GM12875 (cell line): ENCODE data around the gene UBE2I.
"Not testable (repeated sequence)": the region's sequence is repeated elsewhere in the genome, so short reads cannot be mapped to it uniquely, and the experiment has no call there.

ENCODE experiments used
- H3K4me3 ChIP-seq: one replicate; pipeline ENCODE4 v1.5.1; 2011; ENCODE audit warnings: low read depth, low read length, control low read depth
- CTCF ChIP-seq: IDR thresholded peaks from 2 replicates; pipeline ENCODE4 v1.5.1; 2011; ENCODE audit warnings: low read depth, mild to moderate bottlenecking, control low read depth, inconsistent platforms, low read length, moderate library complexity, borderline replicate concordance; ENCODE audit not compliant: insufficient read depth

The UBE2I gene

DNA sequence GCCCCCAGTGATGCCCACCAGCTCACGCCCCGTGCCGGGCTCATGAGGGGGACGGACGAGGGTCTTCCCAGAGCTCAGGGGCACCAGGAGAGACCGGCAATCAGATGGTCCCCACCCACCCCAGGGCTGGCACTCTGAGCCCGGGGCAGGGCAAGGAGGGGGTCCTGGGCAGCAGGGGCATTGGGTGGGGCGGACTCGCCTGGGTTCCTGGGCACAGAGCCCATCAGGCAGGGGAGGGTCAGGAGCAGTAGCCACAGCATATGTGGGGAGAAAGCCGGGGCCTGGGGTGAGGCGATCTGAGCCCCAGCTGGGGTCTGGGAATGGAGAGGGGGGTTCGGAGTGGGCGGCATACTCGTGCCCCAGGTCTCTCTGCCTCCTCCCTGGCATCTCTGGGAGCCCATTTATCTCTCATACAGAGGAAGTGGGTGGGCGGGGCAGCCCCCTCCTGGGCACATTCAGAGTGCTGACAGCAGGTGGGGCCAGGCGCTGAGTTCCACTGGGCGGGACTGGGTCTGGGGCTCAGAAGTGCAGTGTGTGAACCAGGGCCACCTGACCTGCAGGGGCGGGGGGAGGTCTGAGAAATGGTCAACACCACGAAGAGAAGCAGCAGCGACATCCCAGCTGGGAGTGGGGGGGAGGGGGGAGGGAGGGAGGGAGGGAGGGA, 20.5 kb upstream of the UBE2I start:
- no peak for TF ChIP-seq CTCF
- H3K4me3 ChIP-seq: no peak overlapping the region

- no peak for TF ChIP-seq CTCF
- no peak overlapping the region for H3K4me3 ChIP-seq
These were observed 20.0 kb upstream of the UBE2I start for GRCh38 chr16:1289477-1289866.

- TF ChIP-seq CTCF: no peak
- H3K4me3 ChIP-seq: no peak overlapping the region
These were observed 19.4 kb upstream of the UBE2I start for GRCh38 chr16:1290063-1290501.

- TF ChIP-seq CTCF: no peak
- no peak overlapping the region for H3K4me3 ChIP-seq
These were observed 18.4 kb upstream of the UBE2I start for GRCh38 chr16:1290860-1291575.

DNA sequence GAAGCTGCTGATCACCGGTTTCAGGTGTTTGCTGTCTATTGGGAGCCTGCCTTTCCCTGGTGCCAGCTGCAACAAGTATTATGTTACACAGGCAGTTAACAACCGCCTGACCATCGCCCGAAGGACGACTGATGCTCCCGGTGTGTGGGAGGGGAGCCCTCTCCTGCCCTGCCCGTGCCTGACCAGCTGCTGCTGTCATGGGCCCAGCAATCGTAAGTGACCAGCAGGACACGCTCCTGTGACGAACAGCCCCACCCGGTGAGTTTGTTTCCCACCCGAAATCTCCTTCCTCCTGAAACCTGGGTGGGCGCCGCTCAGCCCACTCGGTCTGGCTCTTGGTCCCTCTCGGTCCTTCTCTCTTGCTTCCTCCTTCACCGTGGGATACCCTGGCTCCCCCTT, 17.9 kb upstream of the UBE2I start:
- no peak for TF ChIP-seq CTCF
- H3K4me3 ChIP-seq: no peak overlapping the region

GRCh38 chr16:1292208-1292607, 17.2 kb upstream of the UBE2I start:
- not testable (repeated sequence) for H3K4me3 ChIP-seq

- not testable (repeated sequence) for H3K4me3 ChIP-seq
These were observed 16.6 kb upstream of the UBE2I start for GRCh38 chr16:1292808-1293207.

GRCh38 chr16:1293921-1294656, 15.3 kb upstream of the UBE2I start:
- H3K4me3 ChIP-seq: no peak overlapping the region
- no peak for TF ChIP-seq CTCF
